SK-N-SH (cell line): ENCODE measurements around the gene NISCH. TPM values are rescaled to one million over a fixed set of nuclear protein-coding genes. Genes with fewer than 3 reads are reported as not detected.

Experiments
- CTCF ChIA-PET: fragments of 300-600, 350-600 bp; formaldehyde crosslinking; extraction: SDS; loops from one replicate; lab custom pipeline; 2021; lab: Yijun Ruan, JAX
- POLR2A ChIA-PET: fragments of 350-600 bp; sonication (Branson Sonifier 250); formaldehyde crosslinking; extraction: SDS; loops from one replicate; lab custom pipeline; 2020; ENCODE audit warnings: antibody characterized with exemption, inconsistent platforms; lab: Yijun Ruan, JAX
- DNase-seq: peaks from one replicate; pipeline ENCODE4 v3.0.0; 2012
- H2AFZ ChIP-seq: fragments of 200-600 bp; sonication (generic); 2 replicates; pipeline ENCODE4 v1.8.1; 2016; ENCODE audit warnings: antibody characterized with exemption, mild to moderate bottlenecking, low read depth
- H3F3A ChIP-seq: fragments of 200-600 bp; sonication (generic); replicated peaks from 2 replicates; pipeline ENCODE3; 2016; ENCODE audit warnings: antibody characterized with exemption, mild to moderate bottlenecking; ENCODE audit not compliant: insufficient read depth
- H3K27ac ChIP-seq, 2 experiments: fragments of 200-500 bp in 1 of 2; fragments of 200-600 bp in 1 of 2; sonication (Bioruptor generic) in 1 of 2; sonication (generic), shearing (Covaris generic) in 1 of 2; 2 replicates each; pipeline versions ENCODE4 v1.5.1 to v1.6.1; 2014 to 2016; ENCODE audit warnings: low read depth in 2 of 2, inconsistent platforms in 1 of 2, low read length in 1 of 2, mild to moderate bottlenecking in 1 of 2, mixed read lengths in 1 of 2
- H3K27me3 ChIP-seq: fragments of 200-600 bp; sonication (generic), shearing (Covaris generic); 2 replicates; pipeline ENCODE4 v1.6.1; 2016; ENCODE audit warnings: mixed run types; ENCODE audit not compliant: insufficient read depth
- H3K36me3 ChIP-seq, 2 experiments: fragments of 200-500 bp in 1 of 2; fragments of 200-600 bp in 1 of 2; sonication (Bioruptor generic) in 1 of 2; sonication (generic) in 1 of 2; replicated peaks in 1 of 2; 2 replicates each; pipeline versions ENCODE3 to v1.5.1; 2014 to 2016; ENCODE audit warnings: low read length in 1 of 2, mild to moderate bottlenecking in 1 of 2; ENCODE audit not compliant: insufficient read depth in 2 of 2, control insufficient read depth in 1 of 2
- H3K4me1 ChIP-seq, 2 experiments: fragments of 200-500 bp in 1 of 2; fragments of 200-600 bp in 1 of 2; sonication (Bioruptor generic) in 1 of 2; sonication (generic), shearing (Covaris generic) in 1 of 2; 2 replicates each; pipeline versions ENCODE4 v1.5.1 to v1.6.1; 2014 to 2016; ENCODE audit warnings: low read depth in 1 of 2, low read length in 1 of 2, mixed run types in 1 of 2; ENCODE audit not compliant: insufficient read depth in 2 of 2, control insufficient read depth in 1 of 2
- H3K4me2 ChIP-seq: fragments of 200-600 bp; sonication (generic), shearing (Covaris generic); 2 replicates; pipeline ENCODE4 v1.6.1; 2017; ENCODE audit warnings: mixed run types
- H3K4me3 ChIP-seq, 2 experiments: fragments of 200-500 bp in 1 of 2; fragments of 200-600 bp in 1 of 2; sonication (Bioruptor generic) in 1 of 2; sonication (generic), shearing (Covaris generic) in 1 of 2; 2 replicates each; pipeline versions ENCODE4 v1.5.1 to v1.8.1; 2014 to 2016; ENCODE audit warnings: low read depth in 2 of 2, inconsistent platforms in 1 of 2, low read length in 1 of 2, mild to moderate bottlenecking in 1 of 2, mixed read lengths in 1 of 2, moderate library complexity in 1 of 2
- H3K79me2 ChIP-seq: fragments of 200-600 bp; sonication (generic); 2 replicates; pipeline ENCODE4 v1.8.1; 2017; ENCODE audit warnings: mild to moderate bottlenecking; ENCODE audit not compliant: insufficient read depth
- H3K9ac ChIP-seq: fragments of 200-600 bp; sonication (generic); 2 replicates; pipeline ENCODE4 v1.6.1; 2017; ENCODE audit warnings: mixed run types
- H3K9me2 ChIP-seq: fragments of 200-600 bp; sonication (generic); 2 replicates; pipeline ENCODE4 v1.6.1; 2017; ENCODE audit warnings: mixed run types
- H3K9me3 ChIP-seq: fragments of 200-600 bp; sonication (generic); 2 replicates; pipeline ENCODE4 v1.6.1; 2017; ENCODE audit warnings: mixed run types, mild to moderate bottlenecking, moderate library complexity
- H4K20me1 ChIP-seq: fragments of 200-600 bp; sonication (generic); 2 replicates; pipeline ENCODE4 v1.6.1; 2017; ENCODE audit warnings: mild to moderate bottlenecking, mixed run types; ENCODE audit not compliant: insufficient read depth
- EP300 ChIP-seq, 2 experiments: IDR thresholded peaks; 2 replicates each; pipeline versions ENCODE4 v1.4.0 to v1.6.1; 2012; ENCODE audit warnings: borderline replicate concordance in 1 of 2, low read depth in 1 of 2, low read length in 1 of 2
- FOSL2 ChIP-seq: IDR thresholded peaks from 2 replicates; pipeline ENCODE4 v1.4.0; 2012; ENCODE audit warnings: low read depth, mild to moderate bottlenecking, moderate library complexity, borderline replicate concordance
- FOXJ3 ChIP-seq: sonication (generic); formaldehyde crosslinking; IDR thresholded peaks from 2 replicates; pipeline ENCODE4 v1.5.1; 2020; ENCODE audit warnings: mild to moderate bottlenecking, missing genetic modification reagents
- FOXM1 ChIP-seq: IDR thresholded peaks from 2 replicates; pipeline ENCODE4 v1.4.0; 2012; ENCODE audit warnings: low read depth, mild to moderate bottlenecking
- GATA2 ChIP-seq: sonication (generic); formaldehyde crosslinking; IDR thresholded peaks from 2 replicates; pipeline ENCODE4 v1.5.0; 2020; ENCODE audit warnings: mild to moderate bottlenecking, missing genetic modification reagents
- JUND ChIP-seq: IDR thresholded peaks from 2 replicates; pipeline ENCODE4 v1.4.0; 2012
- MAX ChIP-seq: IDR thresholded peaks from 2 replicates; pipeline ENCODE4 v1.4.0; 2012; ENCODE audit warnings: low read depth
- NFIC ChIP-seq: IDR thresholded peaks from 2 replicates; pipeline ENCODE4 v1.4.0; 2012; ENCODE audit warnings: borderline replicate concordance
- NRF1 ChIP-seq: IDR thresholded peaks from 2 replicates; pipeline ENCODE4 v1.6.1; 2012; ENCODE audit warnings: low read depth, mild to moderate bottlenecking, low read length
- RFX5 ChIP-seq: IDR thresholded peaks from 2 replicates; pipeline ENCODE4 v1.6.1; 2012; ENCODE audit warnings: mild to moderate bottlenecking, improper control_type of control experiment, low read length
- RXRA ChIP-seq: IDR thresholded peaks from 2 replicates; pipeline ENCODE4 v1.4.0; 2012; ENCODE audit warnings: low read depth, mild to moderate bottlenecking, borderline replicate concordance
- SIN3A ChIP-seq: IDR thresholded peaks from 2 replicates; pipeline ENCODE4 v1.6.1; 2012; ENCODE audit warnings: low read depth, mild to moderate bottlenecking, low read length, moderate library complexity, borderline replicate concordance
- TCF12 ChIP-seq: IDR thresholded peaks from 2 replicates; pipeline ENCODE4 v1.4.0; 2012
- TEAD4 ChIP-seq: IDR thresholded peaks from 2 replicates; pipeline ENCODE4 v1.4.0; 2012; ENCODE audit warnings: mild to moderate bottlenecking, borderline replicate concordance; ENCODE audit not compliant: insufficient read depth
- USF1 ChIP-seq: IDR thresholded peaks from 2 replicates; pipeline ENCODE4 v1.4.0; 2012; ENCODE audit warnings: low read depth, borderline replicate concordance
- USF2 ChIP-seq: fragments of 150-350 bp; IDR thresholded peaks from 2 replicates; pipeline ENCODE4 v1.6.1; 2017; ENCODE audit warnings: antibody characterized with exemption, low read length, low read depth, borderline replicate concordance
- YY1 ChIP-seq: IDR thresholded peaks from 2 replicates; pipeline ENCODE4 v1.4.0; 2012; ENCODE audit warnings: low read depth, mild to moderate bottlenecking
- ZBTB33 ChIP-seq: IDR thresholded peaks from 2 replicates; pipeline ENCODE4 v1.4.0; 2012; ENCODE audit warnings: low read depth, borderline replicate concordance
- WGBS: methylation state at CpG from one replicate; pipeline ENCODE4 v1.1.6; 2017; ENCODE audit warnings: low lambda C conversion rate; 5-methylcytosine and 5-hydroxymethylcytosine counted together
- polyA plus RNA-seq, 3 experiments: library from polyadenylated mRNA; depleted of rRNA; stranded (reverse); fragments of >200 nt; gene quantifications; 2 replicates each; pipeline ENCODE4 v1.2.3, GENCODE V29; 2012

Gene NISCH
- polyA plus RNA-seq, 1 of the 3 experiments (the other 2 are of a cell fraction): 77.5 TPM

- H3K36me3 ChIP-seq: peaks cover 32 to 65% of the 10 kb centered on the region in 2 experiments
- H3K4me2 ChIP-seq: no peak overlapping the region
- H2AFZ ChIP-seq: no peak overlapping the region
- ChIA-PET CTCF (interaction anchor here (0.6 to 2.0 kb wide), 3 partner anchors 22 to 72 kb away, joined by 3 to 6 read pairs (median 5); no protein-coding TSS in a partner anchor), POLR2A (no interaction called here)
- no peaks in the 10 kb centered on the region for H3K27me3 ChIP-seq
- no peaks in the 10 kb centered on the region; the same call in 1 of the 2 replicates for H4K20me1 ChIP-seq
- peaks cover 0 to 29% of the 10 kb centered on the region in 2 experiments; a peak in 3 of 4 replicates for H3K4me1 ChIP-seq
- no peak overlapping the region for H3K4me3 ChIP-seq
- H3K79me2 ChIP-seq: peaks cover 40% of the 10 kb centered on the region
- WGBS: 94% methylated on average over 19 of the region's 20 CpGs
- H3K9me3 ChIP-seq: no peaks in the 10 kb centered on the region
- no peak overlapping the region for H3K9ac ChIP-seq
- H3K27ac ChIP-seq: no peak overlapping the region
- H3K9me2 ChIP-seq: no peaks in the 10 kb centered on the region
- H3F3A ChIP-seq: peaks cover 6% of the 10 kb centered on the region
- TF ChIP-seq USF1: no peak
- TF ChIP-seq FOSL2: no peak
- no peak for TF ChIP-seq ZBTB33
- no peak for TF ChIP-seq EP300 (IDR thresholded peaks at IDR 0.05; ENCODE audit: borderline replicate concordance in 1 of 2, low read depth in 1 of 2, low read length in 1 of 2)
- no peak for TF ChIP-seq YY1
- TF ChIP-seq MAX: no peak
- no peak for TF ChIP-seq GATA2
- TF ChIP-seq TCF12: no peak
- no peak for TF ChIP-seq FOXJ3 (CRISPR knock-in tag)
- no peak for TF ChIP-seq NRF1
- no peak for TF ChIP-seq RFX5
- no peak for DNase-seq
Observed at GRCh38 chr3:52406791-52407510, 48.5 kb upstream of the NISCH start.

- Histone ChIP-seq H3K27me3 (no peaks in the 10 kb centered on the region), H3K4me1 (peaks cover 3 to 32% of the 10 kb centered on the region in 2 experiments; a peak in 3 of 4 replicates), H3F3A (peaks cover 6% of the 10 kb centered on the region), H3K9me2 (no peaks in the 10 kb centered on the region), H3K36me3 (peaks cover 32 to 57% of the 10 kb centered on the region in 2 experiments), H3K4me2 (no peak overlapping the region), H2AFZ (no peak overlapping the region), H3K4me3 (no peak overlapping the region), H3K9me3 (no peaks in the 10 kb centered on the region), H3K79me2 (peaks cover 48% of the 10 kb centered on the region), H3K27ac (no peak overlapping the region), H3K9ac (no peak overlapping the region), H4K20me1 (peaks cover 5% of the 10 kb centered on the region; the same call in 1 of the 2 replicates)
- peak; percentile 11 for DNase-seq
- CTCF ChIA-PET: interaction anchor here (1.1 to 2.0 kb wide), 3 partner anchors 40 to 465 kb away, joined by 3 to 6 read pairs (median 3); partner anchors contain the start of gene PARP3
- POLR2A ChIA-PET: no interaction called here
- TF ChIP-seq SIN3A (no peak), TEAD4 (no peak), JUND (no peak), RXRA (no peak), FOXM1 (no peak), GATA2 (no peak), FOSL2 (no peak), USF2 (no peak), NFIC (no peak)
- WGBS: no CpG with 5 or more reads among the region's 3 CpGs
Observed at GRCh38 chr3:52407779-52408178, 47.6 kb upstream of the NISCH start.
